ENCODE results near the gene SPZ1. TPM values are rescaled to one million over a fixed set of nuclear protein-coding genes. Genes with fewer than 3 reads are reported as not detected.
"Not testable (repeated sequence)": the region's sequence is repeated elsewhere in the genome, so short reads cannot be mapped to it uniquely, and the experiment has no call there.

Gene SPZ1
- total RNA-seq, 1 experiment from 2014 or later, result not detected

DNA sequence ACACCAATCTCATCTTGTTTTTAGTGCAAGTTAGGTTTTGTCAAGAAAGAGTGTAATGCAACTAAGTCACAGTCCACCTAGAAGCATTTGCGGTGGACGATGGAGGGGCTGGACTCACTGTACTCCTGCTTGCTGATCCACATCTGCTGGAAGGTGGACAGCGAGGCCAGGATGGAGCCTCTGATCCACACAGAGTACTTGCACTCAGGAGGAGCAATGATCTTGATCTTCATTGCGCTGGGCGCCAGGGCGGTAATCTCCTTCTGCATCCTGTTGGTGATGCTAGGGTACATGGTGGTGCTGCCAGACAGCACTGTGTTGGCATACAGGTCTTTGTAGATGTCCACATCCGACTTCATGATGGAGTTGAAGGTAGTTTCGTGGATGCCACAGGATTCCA, 20.2 kb upstream of the SPZ1 start:
- DNase-seq (ENCODE audit: low read depth, low spot score), result no peak
- CTCF ChIA-PET, result no interaction called here
- BruUV-seq (replicated peaks), result no TSS peak

GRCh38 chr5:80300125-80300524, 19.7 kb upstream of the SPZ1 start:
- RAD21 ChIA-PET (ENCODE audit: low non-redundant PET in 1 of 2, low total read pairs in 2 of 2, uncharacterized antibody in 2 of 2, unreplicated experiment in 2 of 2), result no interaction called here
- no peaks in the 10 kb centered on the region for H3K79me2 ChIP-seq (ENCODE audit: insufficient read depth, low read length)
- POLR2A ChIA-PET, result no interaction called here
- H3K4me2 ChIP-seq (ENCODE audit: low read length), result no peak overlapping the region
- H3K9me3 ChIP-seq (ENCODE audit: control insufficient read depth in 1 of 2, insufficient read depth in 1 of 2, low read depth in 1 of 2, low read length in 2 of 2), result no peaks in the 10 kb centered on the region
- TF ChIP-seq CTCF (IDR thresholded peaks at IDR 0.05 in 2 of 3, conservative IDR thresholded peaks at IDR 0.05 in 1 of 3; ENCODE audit: borderline replicate concordance in 1 of 3, insufficient read depth in 1 of 3, low read depth in 2 of 3, low read length in 2 of 3), result no peak
- TF ChIP-seq JUND (IDR thresholded peaks at IDR 0.05), result no peak
- TF ChIP-seq YY1 (IDR thresholded peaks at IDR 0.05; ENCODE audit: extremely low read depth, insufficient replicate concordance, low read depth, low read length), result no peak
- no peak for TF ChIP-seq CEBPB (IDR thresholded peaks at IDR 0.05; ENCODE audit: low read depth)
- no peak for TF ChIP-seq FOSL1 (IDR thresholded peaks at IDR 0.05; ENCODE audit: low read depth)
- no peaks in the 10 kb centered on the region for H3K36me3 ChIP-seq (ENCODE audit: control insufficient read depth in 1 of 2, insufficient read depth in 2 of 2, low read length in 2 of 2)
- no peak overlapping the region for H2AFZ ChIP-seq (ENCODE audit: low read depth, low read length, poor library complexity, severe bottlenecking)
- H3K27me3 ChIP-seq (ENCODE audit: insufficient read depth, low read length), result no peaks in the 10 kb centered on the region
- H3K9ac ChIP-seq (ENCODE audit: low read length), result no peak overlapping the region
- ATAC-seq (no peak), DNase-seq (ENCODE audit: low read depth, low spot score) (no peak)
- intact Hi-C loops (cut with micrococcal nuclease), result no loop called here
- no TSS peak for BruUV-seq (replicated peaks)
- H3K9me2 ChIP-seq (ENCODE audit: insufficient read depth), result no peaks in the 10 kb centered on the region
- H3K4me1 ChIP-seq (ENCODE audit: control insufficient read depth in 1 of 2, insufficient read depth in 2 of 2, low read length in 2 of 2), result no peaks in the 10 kb centered on the region
- H3K27ac ChIP-seq (ENCODE audit: low read depth, low read length), result no peak overlapping the region
- H4K20me1 ChIP-seq (ENCODE audit: insufficient read depth), result no peaks in the 10 kb centered on the region
- CTCF ChIA-PET, result no interaction called here
- H3K4me3 ChIP-seq (replicated peaks in 1 of 2; ENCODE audit: low read depth in 1 of 2, low read length in 2 of 2), result no peak overlapping the region

More for the DNA sequence above, 20.2 kb upstream of the SPZ1 start:
- H3K36me3 ChIP-seq (ENCODE audit: control insufficient read depth in 1 of 2, insufficient read depth in 2 of 2, low read length in 2 of 2), result no peaks in the 10 kb centered on the region
- H3K27ac ChIP-seq (ENCODE audit: low read depth, low read length), result no peak overlapping the region
- intact Hi-C loops (cut with micrococcal nuclease), result no loop called here
- RAD21 ChIA-PET (ENCODE audit: low non-redundant PET in 1 of 2, low total read pairs in 2 of 2, uncharacterized antibody in 2 of 2, unreplicated experiment in 2 of 2), result no interaction called here
- no peaks in the 10 kb centered on the region for H3K9me3 ChIP-seq (ENCODE audit: control insufficient read depth in 1 of 2, insufficient read depth in 1 of 2, low read depth in 1 of 2, low read length in 2 of 2)
- no peaks in the 10 kb centered on the region for H3K4me1 ChIP-seq (ENCODE audit: control insufficient read depth in 1 of 2, insufficient read depth in 2 of 2, low read length in 2 of 2)
- no peak overlapping the region for H3K9ac ChIP-seq (ENCODE audit: low read length)
- no peak overlapping the region for H3K4me3 ChIP-seq (replicated peaks in 1 of 2; ENCODE audit: low read depth in 1 of 2, low read length in 2 of 2)
- no peaks in the 10 kb centered on the region for H3K9me2 ChIP-seq (ENCODE audit: insufficient read depth)
- H3K4me2 ChIP-seq (ENCODE audit: low read length), result no peak overlapping the region
- no peak for TF ChIP-seq ZFX (IDR thresholded peaks at IDR 0.05)
- no peak for TF ChIP-seq FOSL1 (IDR thresholded peaks at IDR 0.05; ENCODE audit: low read depth)
- TF ChIP-seq EZH2 (IDR thresholded peaks at IDR 0.05), result no peak
- TF ChIP-seq ATF3 (IDR thresholded peaks at IDR 0.05), result no peak
- no peak for TF ChIP-seq SIN3A (IDR thresholded peaks at IDR 0.05; ENCODE audit: low read depth)
- no peak for TF ChIP-seq ZNF274 (IDR thresholded peaks at IDR 0.05; ENCODE audit: low read depth, low read length)
- no peak for TF ChIP-seq ELF1 (IDR thresholded peaks at IDR 0.05; ENCODE audit: borderline replicate concordance, low read depth)
- no peaks in the 10 kb centered on the region for H3K27me3 ChIP-seq (ENCODE audit: insufficient read depth, low read length)
- no peaks in the 10 kb centered on the region for H3K79me2 ChIP-seq (ENCODE audit: insufficient read depth, low read length)
- H2AFZ ChIP-seq (ENCODE audit: low read depth, low read length, poor library complexity, severe bottlenecking), result no peak overlapping the region
- ATAC-seq, result no peak
- no peaks in the 10 kb centered on the region for H4K20me1 ChIP-seq (ENCODE audit: insufficient read depth)
- POLR2A ChIA-PET, result no interaction called here

GRCh38 chr5:80300796-80301195, 19.0 kb upstream of the SPZ1 start:
- DNase-seq (ENCODE audit: low read depth, low spot score); H2AFZ ChIP-seq (ENCODE audit: low read depth, low read length, poor library complexity, severe bottlenecking); H3K4me1 ChIP-seq (ENCODE audit: control insufficient read depth in 1 of 2, insufficient read depth in 2 of 2, low read length in 2 of 2); H3K79me2 ChIP-seq (ENCODE audit: insufficient read depth, low read length); H3K9me3 ChIP-seq (ENCODE audit: control insufficient read depth in 1 of 2, insufficient read depth in 1 of 2, low read depth in 1 of 2, low read length in 2 of 2); POLR2A ChIA-PET; ATAC-seq; H3K36me3 ChIP-seq (ENCODE audit: control insufficient read depth in 1 of 2, insufficient read depth in 2 of 2, low read length in 2 of 2); H3K27ac ChIP-seq (ENCODE audit: low read depth, low read length); H4K20me1 ChIP-seq (ENCODE audit: insufficient read depth); intact Hi-C loops (cut with micrococcal nuclease); H3K9ac ChIP-seq (ENCODE audit: low read length); H3K27me3 ChIP-seq (ENCODE audit: insufficient read depth, low read length); H3K9me2 ChIP-seq (ENCODE audit: insufficient read depth); BruUV-seq (replicated peaks); H3K4me3 ChIP-seq (replicated peaks in 1 of 2; ENCODE audit: low read depth in 1 of 2, low read length in 2 of 2); H3K4me2 ChIP-seq (ENCODE audit: low read length); RAD21 ChIA-PET (ENCODE audit: low non-redundant PET in 1 of 2, low total read pairs in 2 of 2, uncharacterized antibody in 2 of 2, unreplicated experiment in 2 of 2); CTCF ChIA-PET: not testable (repeated sequence)

Measured in HCT116 (cell line).